ENCODE data around the gene ALDH1L1.

ALDH1L1 gene

DNA sequence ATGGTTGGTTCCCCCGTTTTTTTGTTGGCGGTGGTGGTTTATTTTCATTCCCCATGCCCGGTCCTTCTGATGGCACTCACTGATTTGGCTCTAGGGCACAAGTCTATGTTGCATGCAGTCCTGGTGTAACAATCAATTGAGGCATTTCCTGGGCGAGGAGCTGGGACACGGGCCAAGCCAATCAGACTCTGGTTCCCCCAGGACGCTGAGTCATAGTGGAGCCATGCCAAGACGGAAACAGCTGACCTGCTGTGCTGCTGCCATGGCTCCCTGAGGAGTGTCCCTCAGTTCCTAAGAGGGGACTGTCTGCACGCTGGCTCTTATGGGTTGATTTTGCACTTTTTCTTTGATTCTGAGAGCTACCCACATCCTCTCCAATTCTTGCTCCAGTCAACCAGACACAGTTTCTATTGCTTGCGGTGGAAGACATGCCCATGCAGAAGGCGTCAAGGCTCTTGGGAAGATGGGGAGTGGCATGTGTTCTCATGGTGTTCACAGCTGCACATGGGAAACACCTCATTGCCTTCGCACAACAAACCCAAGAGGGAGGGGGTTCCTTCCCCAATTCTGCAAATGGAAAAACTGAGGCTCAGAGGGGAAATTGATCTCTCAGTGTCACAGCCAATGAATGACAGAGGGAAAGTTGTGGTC is 28.3 kb upstream of the ALDH1L1 start (continued):
- TF ChIP-seq, protein P1, sequence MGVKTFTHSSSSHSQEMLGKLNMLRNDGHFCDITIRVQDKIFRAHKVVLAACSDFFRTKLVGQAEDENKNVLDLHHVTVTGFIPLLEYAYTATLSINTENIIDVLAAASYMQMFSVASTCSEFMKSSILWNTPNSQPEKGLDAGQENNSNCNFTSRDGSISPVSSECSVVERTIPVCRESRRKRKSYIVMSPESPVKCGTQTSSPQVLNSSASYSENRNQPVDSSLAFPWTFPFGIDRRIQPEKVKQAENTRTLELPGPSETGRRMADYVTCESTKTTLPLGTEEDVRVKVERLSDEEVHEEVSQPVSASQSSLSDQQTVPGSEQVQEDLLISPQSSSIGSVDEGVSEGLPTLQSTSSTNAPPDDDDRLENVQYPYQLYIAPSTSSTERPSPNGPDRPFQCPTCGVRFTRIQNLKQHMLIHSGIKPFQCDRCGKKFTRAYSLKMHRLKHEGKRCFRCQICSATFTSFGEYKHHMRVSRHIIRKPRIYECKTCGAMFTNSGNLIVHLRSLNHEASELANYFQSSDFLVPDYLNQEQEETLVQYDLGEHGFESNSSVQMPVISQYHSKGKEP (tag by site-specific recombination; IDR thresholded peaks at IDR 0.05) = 0 out of 2 replicates have a peak, but pooled peaks have one; percentile 10
- TF ChIP-seq, protein P2, sequence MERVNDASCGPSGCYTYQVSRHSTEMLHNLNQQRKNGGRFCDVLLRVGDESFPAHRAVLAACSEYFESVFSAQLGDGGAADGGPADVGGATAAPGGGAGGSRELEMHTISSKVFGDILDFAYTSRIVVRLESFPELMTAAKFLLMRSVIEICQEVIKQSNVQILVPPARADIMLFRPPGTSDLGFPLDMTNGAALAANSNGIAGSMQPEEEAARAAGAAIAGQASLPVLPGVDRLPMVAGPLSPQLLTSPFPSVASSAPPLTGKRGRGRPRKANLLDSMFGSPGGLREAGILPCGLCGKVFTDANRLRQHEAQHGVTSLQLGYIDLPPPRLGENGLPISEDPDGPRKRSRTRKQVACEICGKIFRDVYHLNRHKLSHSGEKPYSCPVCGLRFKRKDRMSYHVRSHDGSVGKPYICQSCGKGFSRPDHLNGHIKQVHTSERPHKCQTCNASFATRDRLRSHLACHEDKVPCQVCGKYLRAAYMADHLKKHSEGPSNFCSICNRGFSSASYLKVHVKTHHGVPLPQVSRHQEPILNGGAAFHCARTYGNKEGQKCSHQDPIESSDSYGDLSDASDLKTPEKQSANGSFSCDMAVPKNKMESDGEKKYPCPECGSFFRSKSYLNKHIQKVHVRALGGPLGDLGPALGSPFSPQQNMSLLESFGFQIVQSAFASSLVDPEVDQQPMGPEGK (tag by site-specific recombination; IDR thresholded peaks at IDR 0.05) = peak; percentile 29; the same call in 1 of the 2 replicates
- TF ChIP-seq KLF10 (tag by site-specific recombination; IDR thresholded peaks at IDR 0.05) = peak; percentile 31; the same call in 1 of the 2 replicates
- TF ChIP-seq ZNF76 (tag by site-specific recombination; IDR thresholded peaks at IDR 0.05; ENCODE audit: borderline replicate concordance, low read depth) = 0 out of 2 replicates have a peak, but pooled peaks have one; percentile 22
- TF ChIP-seq SP2 (tag by site-specific recombination; IDR thresholded peaks at IDR 0.05) = peak; percentile 49
- 0 out of 2 replicates have a peak, but pooled peaks have one; percentile 47 for TF ChIP-seq ZBTB21 (tag by site-specific recombination; IDR thresholded peaks at IDR 0.05)

DNA sequence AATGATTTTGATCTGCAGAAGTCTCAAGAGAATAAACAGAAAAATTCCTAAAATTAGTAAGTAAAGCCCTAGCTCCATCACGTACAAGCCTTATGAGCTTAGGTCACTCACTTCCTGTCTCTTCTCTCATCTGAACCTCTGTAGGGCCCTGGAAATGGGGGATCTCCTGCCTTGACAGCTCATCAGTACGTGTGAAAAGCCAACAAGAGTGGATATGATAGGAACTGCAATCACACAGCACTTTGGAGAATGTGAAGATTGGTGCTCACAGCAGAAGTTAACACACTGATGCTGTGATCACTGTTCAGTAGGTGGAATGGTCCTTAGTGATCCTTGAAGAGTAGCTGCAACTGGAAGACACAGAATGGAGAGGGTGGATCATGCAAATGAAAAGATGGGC is 27.8 kb upstream of the ALDH1L1 start:
- TF ChIP-seq ZNF561 (tag by site-specific recombination; IDR thresholded peaks at IDR 0.05; ENCODE audit: borderline replicate concordance) (no peak), ZNF629 (tag by site-specific recombination; IDR thresholded peaks at IDR 0.05) (no peak), ZNF548 (tag by site-specific recombination; IDR thresholded peaks at IDR 0.05) (no peak), ZNF792 (tag by site-specific recombination; IDR thresholded peaks at IDR 0.05) (no peak), ZNF221 (tag by site-specific recombination; IDR thresholded peaks at IDR 0.05; ENCODE audit: borderline replicate concordance) (no peak), ZNF670 (tag by site-specific recombination; IDR thresholded peaks at IDR 0.05; ENCODE audit: low read depth) (no peak), ZNF394 (tag by site-specific recombination; IDR thresholded peaks at IDR 0.05; ENCODE audit: borderline replicate concordance) (no peak), ZNF549 (tag by site-specific recombination; IDR thresholded peaks at IDR 0.05) (no peak), ZNF654 (tag by site-specific recombination; IDR thresholded peaks at IDR 0.05; ENCODE audit: low read depth) (no peak)
- TF ChIP-seq, protein P3, sequence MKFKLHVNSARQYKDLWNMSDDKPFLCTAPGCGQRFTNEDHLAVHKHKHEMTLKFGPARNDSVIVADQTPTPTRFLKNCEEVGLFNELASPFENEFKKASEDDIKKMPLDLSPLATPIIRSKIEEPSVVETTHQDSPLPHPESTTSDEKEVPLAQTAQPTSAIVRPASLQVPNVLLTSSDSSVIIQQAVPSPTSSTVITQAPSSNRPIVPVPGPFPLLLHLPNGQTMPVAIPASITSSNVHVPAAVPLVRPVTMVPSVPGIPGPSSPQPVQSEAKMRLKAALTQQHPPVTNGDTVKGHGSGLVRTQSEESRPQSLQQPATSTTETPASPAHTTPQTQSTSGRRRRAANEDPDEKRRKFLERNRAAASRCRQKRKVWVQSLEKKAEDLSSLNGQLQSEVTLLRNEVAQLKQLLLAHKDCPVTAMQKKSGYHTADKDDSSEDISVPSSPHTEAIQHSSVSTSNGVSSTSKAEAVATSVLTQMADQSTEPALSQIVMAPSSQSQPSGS (tag by site-specific recombination; IDR thresholded peaks at IDR 0.05; ENCODE audit: low read depth) = no peak
- TF ChIP-seq, protein P4, sequence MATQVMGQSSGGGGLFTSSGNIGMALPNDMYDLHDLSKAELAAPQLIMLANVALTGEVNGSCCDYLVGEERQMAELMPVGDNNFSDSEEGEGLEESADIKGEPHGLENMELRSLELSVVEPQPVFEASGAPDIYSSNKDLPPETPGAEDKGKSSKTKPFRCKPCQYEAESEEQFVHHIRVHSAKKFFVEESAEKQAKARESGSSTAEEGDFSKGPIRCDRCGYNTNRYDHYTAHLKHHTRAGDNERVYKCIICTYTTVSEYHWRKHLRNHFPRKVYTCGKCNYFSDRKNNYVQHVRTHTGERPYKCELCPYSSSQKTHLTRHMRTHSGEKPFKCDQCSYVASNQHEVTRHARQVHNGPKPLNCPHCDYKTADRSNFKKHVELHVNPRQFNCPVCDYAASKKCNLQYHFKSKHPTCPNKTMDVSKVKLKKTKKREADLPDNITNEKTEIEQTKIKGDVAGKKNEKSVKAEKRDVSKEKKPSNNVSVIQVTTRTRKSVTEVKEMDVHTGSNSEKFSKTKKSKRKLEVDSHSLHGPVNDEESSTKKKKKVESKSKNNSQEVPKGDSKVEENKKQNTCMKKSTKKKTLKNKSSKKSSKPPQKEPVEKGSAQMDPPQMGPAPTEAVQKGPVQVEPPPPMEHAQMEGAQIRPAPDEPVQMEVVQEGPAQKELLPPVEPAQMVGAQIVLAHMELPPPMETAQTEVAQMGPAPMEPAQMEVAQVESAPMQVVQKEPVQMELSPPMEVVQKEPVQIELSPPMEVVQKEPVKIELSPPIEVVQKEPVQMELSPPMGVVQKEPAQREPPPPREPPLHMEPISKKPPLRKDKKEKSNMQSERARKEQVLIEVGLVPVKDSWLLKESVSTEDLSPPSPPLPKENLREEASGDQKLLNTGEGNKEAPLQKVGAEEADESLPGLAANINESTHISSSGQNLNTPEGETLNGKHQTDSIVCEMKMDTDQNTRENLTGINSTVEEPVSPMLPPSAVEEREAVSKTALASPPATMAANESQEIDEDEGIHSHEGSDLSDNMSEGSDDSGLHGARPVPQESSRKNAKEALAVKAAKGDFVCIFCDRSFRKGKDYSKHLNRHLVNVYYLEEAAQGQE (tag by site-specific recombination; IDR thresholded peaks at IDR 0.05) = no peak
- TF ChIP-seq, protein P5, sequence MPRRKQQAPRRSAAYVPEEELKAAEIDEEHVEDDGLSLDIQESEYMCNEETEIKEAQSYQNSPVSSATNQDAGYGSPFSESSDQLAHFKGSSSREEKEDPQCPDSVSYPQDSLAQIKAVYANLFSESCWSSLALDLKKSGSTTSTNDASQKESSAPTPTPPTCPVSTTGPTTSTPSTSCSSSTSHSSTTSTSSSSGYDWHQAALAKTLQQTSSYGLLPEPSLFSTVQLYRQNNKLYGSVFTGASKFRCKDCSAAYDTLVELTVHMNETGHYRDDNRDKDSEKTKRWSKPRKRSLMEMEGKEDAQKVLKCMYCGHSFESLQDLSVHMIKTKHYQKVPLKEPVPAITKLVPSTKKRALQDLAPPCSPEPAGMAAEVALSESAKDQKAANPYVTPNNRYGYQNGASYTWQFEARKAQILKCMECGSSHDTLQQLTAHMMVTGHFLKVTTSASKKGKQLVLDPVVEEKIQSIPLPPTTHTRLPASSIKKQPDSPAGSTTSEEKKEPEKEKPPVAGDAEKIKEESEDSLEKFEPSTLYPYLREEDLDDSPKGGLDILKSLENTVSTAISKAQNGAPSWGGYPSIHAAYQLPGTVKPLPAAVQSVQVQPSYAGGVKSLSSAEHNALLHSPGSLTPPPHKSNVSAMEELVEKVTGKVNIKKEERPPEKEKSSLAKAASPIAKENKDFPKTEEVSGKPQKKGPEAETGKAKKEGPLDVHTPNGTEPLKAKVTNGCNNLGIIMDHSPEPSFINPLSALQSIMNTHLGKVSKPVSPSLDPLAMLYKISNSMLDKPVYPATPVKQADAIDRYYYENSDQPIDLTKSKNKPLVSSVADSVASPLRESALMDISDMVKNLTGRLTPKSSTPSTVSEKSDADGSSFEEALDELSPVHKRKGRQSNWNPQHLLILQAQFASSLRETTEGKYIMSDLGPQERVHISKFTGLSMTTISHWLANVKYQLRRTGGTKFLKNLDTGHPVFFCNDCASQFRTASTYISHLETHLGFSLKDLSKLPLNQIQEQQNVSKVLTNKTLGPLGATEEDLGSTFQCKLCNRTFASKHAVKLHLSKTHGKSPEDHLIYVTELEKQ (tag by site-specific recombination; IDR thresholded peaks at IDR 0.05; ENCODE audit: borderline replicate concordance) = no peak
- H3K36me3 ChIP-seq (ENCODE audit: control insufficient read depth in 2 of 2, insufficient read depth in 1 of 2, low read length in 2 of 2) = no peaks in the 10 kb centered on the region
- POLR2A ChIA-PET = interaction anchor here (0.9 to 1.1 kb wide), 2 partner anchors 9 to 12 kb away, joined by 3 to 4 read pairs; no protein-coding TSS in a partner anchor
- no peaks in the 10 kb centered on the region for H3K9me3 ChIP-seq (ENCODE audit: control insufficient read depth, insufficient read depth, low read depth, low read length)
- H3K4me3 ChIP-seq (ENCODE audit: low read depth, low read length) = no peak overlapping the region
- H3K4me1 ChIP-seq (ENCODE audit: control insufficient read depth, insufficient read depth, low read length) = peaks cover 2% of the 10 kb centered on the region; the same call in 1 of the 2 replicates
- CTCF ChIA-PET = interaction anchor here (3.8 kb wide), 1 partner anchor 10 kb away, joined by 22 read pairs; no protein-coding TSS in a partner anchor
- H3K27ac ChIP-seq (ENCODE audit: extremely low read depth, low read depth, low read length) = no peak overlapping the region; the same call in 1 of the 2 replicates
